Stimulated activated CD8-positive, alpha-beta memory T cell treated with anti-CD3 and anti-CD28 coated beads, Interleukin-2, amount 100 ng/mL, for 48 hours (primary cell): ENCODE measurements around the gene CDK5R1.

Source experiments
- DNase-seq, 2 donors: peaks; one replicate each; pipeline ENCODE4 v3.0.0-alpha.2; 2020; ENCODE audit warnings: low read depth in 2 of 2

The CDK5R1 gene

DNA sequence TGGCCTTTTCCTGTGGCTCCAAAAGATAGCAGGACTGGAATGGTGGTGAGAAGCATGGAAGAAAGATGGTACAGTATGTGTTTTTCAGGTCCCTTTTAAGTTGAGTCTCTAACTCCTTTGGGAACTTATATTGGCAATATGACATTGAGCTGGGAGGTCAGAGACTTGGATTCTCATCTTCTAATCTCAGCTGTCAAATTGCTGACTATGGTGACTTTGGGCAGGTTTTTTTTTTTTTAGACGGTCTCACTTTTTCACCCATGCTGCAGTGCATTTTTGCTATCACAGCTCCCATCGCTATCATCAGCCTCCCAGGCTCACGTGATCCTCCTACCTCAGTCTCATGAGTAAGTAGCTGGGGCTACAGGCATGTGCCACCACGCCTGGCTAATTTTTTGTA, 15.1 kb upstream of the CDK5R1 start:
- no peak for DNase-seq

DNA sequence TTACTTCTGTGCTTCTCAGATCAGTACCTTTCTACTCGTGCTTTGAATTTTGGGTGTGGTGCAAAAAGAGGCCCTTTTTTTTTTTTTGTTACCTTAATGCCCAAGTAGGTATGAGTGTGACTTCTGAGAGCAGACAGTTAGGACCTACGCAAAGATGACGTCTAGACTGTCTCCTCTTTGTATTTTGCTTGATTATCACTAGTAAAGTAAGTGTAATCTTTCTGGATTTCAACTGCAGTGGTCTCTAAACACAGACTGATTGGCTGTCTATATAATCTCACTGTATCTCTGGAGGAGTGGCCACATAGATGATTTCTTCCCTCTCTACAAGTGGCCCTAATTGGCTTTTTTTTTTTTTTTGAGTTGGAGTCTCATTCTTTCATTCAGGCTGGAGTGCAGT, 11.5 kb upstream of the CDK5R1 start:
- DNase-seq: no peak

DNA sequence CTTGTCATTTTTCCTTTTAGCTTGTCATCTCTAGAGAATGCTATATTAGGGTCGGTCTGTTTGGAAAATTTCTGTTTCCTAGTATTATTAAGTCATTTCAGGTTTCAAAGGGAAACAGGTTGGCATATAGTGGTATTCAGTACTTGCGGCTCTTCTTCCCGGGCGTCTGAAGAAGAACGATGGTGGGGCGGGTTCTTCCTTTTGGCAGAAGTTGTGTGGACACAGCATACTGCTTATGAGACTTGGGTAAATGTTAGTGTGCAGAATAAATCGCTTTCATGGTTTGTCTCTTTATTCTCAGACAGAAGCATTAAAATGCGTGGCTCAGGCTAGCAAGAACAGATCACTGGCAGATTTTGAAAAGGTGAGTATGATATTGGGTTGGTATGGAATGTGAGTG, 9.6 kb upstream of the CDK5R1 start:
- no peak for DNase-seq

DNA sequence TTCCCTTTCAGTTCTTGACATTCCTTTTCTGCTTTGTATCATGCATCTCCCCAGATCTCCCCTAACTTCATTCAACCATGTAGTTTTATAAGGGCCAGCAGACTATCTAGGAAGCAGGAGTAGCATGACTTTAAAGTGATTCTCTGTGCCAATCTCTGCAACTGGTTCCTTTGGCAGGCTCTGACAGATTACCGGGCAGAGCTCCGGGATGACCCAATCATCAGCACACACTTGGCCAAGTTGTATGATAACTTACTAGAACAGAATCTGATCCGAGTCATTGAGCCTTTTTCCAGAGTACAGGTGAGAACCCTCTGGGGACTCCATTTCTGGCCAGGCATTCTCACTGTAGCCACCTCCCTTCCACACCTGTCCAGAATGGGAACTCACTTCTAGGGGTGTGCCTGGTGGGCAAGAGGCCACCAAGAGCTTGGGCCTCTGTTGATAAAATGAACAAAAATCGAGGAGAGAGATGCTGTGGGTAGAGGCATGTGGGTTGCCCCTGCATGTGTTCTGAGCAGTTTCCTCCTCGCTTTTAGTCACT, 7.6 kb upstream of the CDK5R1 start:
- DNase-seq: no peak

DNA sequence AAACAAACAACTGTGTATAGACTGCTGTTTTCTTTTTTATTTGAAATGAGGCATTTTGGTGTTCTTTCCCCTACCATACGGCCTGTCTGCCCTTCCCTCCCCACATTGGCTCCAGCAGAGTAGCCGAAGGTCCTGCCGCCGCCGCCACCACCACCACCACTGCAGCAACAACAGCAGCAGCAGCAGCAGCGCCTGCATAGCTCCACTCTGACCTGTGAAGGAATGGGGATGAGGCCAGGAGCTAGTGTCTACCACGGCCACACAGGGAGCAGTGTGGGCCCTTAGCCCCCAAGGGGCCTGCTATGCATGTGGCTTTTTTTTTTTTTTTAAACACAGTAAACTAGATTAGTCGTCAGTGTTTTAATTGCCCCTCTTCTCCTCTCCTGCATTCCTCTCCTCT, 5.6 kb upstream of the CDK5R1 start:
- no peak for DNase-seq

DNA sequence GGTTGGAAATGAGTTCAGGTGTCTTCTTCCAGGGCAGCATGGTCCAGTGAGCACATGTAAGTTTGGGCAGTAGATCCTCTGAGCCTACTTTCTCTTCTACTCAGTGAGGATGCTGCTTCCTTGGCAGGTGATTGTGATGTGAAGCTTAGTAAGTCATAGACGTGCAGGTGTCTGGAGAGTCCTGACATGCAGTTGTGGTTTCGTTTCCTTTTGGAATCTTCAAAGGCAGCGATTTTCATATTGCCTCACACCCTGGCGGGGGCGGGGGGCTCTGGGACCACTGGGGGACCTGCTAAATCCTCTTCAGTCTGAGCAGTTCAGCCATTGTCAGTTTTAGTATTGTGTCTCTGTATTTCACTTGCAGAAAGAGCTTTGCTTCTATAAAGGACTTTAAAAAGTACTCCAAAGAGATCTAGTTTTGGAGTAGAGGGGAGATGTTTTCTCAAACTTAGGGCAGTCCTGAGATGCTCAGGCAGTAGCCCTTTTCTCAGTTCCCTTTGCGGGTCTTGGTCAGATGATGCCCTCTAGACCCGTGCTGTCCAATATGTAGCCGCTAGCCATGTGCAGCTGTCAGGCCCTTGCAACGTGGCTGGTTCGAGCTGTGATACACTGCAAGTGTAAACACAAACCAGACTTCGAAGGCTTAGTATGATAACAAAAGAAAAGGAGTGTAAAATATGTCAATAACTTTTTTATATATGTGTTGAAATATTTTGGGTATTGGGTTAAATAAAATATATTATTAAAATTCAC, 4.0 kb upstream of the CDK5R1 start:
- no peak for DNase-seq

DNA sequence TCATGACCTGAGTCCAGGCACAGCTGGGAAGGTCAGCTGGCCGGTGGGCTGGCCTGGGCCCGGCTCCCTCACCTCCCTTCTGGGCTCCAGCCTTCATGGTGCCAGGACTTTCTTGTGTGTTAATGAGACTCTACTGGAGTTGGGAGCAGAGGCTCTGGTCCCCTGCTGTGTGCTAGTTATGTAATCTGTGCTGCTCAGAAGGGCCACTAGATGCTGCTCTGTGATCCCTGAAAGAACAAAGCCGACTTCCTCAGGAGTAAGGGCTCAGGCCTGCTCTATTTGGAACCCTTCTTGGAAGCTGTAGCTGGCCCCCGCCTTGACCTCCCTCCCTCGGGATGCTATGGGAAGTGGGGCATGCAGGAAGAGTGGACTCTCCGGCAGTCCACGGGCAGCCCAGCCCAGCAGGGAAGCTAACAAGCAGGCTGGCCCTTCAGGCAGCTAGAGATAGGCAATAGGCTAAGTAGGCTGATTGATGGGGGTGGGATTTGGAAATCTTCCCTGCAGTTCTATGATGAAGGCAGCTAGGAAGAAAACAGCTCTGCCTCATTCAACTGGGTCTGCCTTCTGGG, 3.3 kb upstream of the CDK5R1 start:
- DNase-seq: no peak

DNA sequence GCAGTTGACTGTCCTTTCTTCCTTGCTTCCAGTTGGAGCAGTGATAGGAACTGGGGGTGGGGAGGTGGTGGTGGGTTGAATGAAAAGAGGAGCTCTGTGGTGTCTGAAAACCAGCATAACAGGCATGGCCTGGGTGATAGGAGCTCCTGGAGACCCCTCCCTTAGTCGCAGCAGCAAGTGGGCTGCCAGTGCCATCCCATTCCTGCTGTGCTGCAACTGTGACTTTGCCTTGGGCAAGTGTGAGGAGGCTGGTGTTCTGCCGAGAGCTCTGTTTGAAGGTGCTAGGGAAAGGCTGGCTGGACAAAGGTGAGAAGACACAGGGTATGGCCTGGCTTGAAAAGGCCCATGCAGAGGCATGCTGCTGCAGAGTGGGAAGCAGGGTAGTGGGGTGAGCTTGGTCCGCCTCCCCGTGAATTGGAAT, 2.7 kb upstream of the CDK5R1 start:
- no peak for DNase-seq

DNA sequence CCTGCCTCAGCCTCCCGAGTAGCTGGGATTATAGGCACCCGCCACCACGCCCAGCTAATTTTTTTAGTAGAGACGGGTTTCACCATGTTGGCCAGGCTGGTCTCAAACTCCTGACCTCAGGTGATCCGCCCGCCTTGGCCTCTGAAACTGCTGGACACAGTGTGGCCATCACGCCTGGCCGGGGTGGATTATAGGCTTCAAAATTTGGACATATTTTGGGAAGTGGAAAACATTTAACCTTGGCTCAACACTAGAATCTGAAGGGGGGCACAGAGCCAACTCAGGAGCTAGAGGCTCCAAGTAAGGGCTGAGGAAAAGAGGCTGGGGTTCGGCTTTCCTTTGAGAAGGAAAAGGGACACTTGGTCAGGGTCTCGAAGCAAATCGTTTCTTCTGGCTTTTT, 2.2 kb upstream of the CDK5R1 start:
- DNase-seq: no peak

DNA sequence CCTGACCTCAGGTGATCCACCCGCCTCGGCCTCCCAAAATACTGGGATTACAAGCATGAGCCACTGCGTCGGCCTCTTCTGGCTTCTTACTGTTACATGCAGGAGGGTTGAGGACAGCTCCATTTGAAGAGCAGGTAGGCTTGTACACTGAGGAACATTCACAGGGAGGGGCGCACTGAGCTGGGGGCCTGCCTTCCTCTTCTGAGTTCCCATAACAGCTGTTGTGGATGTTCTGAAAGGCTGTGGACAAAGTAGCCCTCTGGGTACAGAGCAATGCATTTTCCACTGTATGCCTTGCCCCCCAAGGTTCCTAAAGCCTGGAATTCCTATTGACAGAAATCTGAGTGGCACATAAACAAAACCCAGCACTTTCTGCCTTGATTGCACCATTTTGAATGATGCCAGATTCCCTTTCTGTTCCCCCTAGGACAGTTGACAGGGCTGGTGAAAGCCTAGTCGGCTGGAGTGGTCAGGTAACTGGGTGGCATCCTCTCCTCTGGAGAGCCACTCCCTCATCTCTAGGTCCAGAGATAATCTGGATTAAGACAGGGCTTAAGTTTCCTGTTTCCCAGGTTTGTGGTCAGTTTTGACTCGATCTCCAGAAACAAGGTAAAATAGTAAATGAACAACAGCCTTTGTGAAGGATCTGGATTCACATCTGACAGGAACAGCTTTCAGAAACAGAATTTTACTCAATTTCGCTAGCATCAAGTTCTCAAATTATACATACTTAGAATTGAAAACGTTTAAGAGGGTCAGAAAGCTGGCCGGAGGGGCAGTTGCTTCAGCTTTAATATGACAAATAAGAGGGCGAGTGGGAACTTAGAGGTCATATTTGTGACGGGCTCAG, 1.3 kb upstream of the CDK5R1 start:
- no peak for DNase-seq

DNA sequence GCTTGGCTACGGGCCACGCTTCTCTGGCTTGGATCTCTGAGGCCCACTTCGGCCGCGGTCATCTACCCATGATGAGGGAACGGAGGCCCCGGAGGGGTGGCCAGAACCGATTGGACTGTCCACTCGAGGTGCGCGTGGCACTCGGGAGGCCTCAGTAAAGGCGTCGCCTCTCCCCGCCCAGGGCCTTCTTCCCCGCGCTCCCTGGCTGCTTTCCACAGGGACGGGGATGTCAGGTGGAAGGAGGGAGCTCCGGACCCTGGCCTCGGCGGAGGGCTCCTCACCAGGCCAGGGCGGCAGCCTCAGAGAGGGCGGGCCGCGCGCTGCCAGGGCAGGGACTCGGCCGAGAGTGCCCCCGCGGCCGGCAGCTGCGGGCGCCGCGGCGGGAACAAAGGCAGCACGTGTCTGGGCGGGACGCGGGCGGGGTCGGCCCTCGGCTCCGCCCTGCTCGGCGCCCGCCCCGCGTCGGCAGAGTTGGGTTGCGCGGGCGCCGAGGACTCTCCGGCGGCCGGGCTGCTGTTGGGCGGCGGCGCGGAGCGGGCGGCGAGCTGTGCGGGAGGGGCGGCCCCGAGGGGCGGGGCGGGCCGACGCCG, 587 bp upstream of the CDK5R1 start:
- DNase-seq: peak; percentile 50 to 55

DNA sequence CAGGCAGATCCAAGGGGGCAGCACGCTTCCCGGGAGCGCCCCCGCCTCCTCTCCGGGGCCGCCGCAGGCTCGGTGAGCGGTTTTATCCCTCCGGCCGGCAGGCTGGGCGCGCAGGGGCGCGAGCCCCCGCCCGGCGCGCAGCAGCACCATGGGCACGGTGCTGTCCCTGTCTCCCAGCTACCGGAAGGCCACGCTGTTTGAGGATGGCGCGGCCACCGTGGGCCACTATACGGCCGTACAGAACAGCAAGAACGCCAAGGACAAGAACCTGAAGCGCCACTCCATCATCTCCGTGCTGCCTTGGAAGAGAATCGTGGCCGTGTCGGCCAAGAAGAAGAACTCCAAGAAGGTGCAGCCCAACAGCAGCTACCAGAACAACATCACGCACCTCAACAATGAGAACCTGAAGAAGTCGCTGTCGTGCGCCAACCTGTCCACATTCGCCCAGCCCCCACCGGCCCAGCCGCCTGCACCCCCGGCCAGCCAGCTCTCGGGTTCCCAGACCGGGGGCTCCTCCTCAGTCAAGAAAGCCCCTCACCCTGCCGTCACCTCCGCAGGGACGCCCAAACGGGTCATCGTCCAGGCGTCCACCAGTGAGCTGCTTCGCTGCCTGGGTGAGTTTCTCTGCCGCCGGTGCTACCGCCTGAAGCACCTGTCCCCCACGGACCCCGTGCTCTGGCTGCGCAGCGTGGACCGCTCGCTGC, 832 bp downstream of the CDK5R1 start:
- DNase-seq: peak in 1 of 2 donors; percentile 19

DNA sequence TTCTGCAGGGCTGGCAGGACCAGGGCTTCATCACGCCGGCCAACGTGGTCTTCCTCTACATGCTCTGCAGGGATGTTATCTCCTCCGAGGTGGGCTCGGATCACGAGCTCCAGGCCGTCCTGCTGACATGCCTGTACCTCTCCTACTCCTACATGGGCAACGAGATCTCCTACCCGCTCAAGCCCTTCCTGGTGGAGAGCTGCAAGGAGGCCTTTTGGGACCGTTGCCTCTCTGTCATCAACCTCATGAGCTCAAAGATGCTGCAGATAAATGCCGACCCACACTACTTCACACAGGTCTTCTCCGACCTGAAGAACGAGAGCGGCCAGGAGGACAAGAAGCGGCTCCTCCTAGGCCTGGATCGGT, 1.4 kb downstream of the CDK5R1 start:
- DNase-seq: no peak

DNA sequence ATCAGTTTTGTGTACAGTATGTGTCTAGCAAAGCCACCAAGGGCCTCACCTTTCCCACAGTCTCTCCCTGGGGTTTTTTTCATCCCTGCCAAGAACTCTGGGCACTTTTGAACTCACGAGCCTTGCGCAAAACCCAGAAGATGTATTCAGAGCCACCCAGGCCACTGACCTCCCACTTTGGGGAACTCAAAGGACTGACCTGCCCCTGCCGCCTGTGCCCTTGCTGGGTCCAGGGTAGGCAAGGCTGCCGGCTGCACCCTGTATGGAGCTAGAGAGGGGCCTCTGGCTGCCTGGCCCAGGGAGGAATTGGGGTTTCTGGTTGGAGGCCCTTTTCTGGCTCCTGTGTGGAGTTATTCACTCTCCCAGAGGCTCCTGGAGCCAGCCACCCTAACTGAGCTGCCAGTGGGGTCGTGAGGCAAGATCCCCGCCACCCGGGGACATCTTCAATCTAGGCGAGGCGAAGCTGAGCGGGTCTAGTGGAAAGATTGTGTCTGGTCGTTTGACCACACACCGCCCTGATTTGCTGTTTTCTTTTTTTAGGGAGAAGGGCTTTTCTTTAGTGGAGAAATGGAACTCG, 1.9 kb downstream of the CDK5R1 start:
- DNase-seq: no peak

DNA sequence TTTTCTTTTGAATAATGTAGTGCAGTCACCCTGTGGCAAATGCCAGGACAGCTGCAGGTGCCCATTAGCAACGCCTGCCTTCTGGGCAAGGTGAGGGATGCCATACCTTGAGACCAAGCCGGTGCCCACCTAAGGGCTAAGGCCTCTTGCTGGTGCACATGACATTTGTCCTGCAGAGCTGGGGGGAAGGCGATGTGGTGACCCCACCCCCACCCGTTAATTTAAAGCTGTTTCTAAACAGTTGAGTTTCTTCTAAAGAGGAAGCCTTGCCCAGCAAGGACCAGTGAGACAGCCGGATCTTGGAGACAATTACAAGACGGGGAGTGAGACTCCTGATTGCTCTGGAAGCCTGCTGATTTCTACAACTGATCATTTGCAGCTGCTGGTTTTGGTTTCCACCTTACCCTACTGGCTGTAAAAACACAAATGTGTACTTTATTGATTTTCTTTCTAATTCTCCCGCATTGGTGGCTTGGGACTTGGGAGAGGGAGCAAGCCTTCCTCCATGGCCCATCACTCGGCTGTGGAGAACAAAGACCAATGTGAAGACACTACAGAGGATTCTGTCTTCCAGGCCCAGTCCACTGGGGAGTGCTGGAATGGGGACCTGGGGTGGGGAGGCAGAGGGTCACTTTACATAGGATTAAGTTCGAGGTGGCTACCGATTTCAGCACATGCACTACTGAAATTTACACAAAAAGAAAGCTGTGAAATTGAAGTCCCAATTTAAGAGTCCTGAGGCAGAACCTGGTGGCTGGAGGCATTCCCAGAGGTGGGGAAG, 2.7 kb downstream of the CDK5R1 start:
- DNase-seq: no peak

DNA sequence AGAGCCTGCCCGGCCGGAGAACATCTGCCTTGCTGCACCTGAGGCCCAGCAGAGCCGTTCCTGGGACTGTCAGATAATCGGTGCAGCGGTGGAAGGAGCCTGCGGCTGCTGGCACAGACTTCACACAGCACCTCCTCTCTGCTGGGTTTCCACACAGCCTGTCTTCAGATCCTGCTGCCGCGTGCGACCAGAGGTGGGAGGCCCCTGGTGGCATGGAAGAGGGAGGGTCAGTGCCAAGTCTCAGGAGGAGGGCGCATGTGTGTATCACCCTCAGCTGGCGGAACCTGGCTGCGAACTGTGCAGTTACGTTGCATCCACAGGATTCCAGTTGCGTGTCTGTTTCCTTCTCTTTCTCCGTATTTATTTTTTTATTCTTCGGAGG, 3.3 kb downstream of the CDK5R1 start:
- no peak for DNase-seq

DNA sequence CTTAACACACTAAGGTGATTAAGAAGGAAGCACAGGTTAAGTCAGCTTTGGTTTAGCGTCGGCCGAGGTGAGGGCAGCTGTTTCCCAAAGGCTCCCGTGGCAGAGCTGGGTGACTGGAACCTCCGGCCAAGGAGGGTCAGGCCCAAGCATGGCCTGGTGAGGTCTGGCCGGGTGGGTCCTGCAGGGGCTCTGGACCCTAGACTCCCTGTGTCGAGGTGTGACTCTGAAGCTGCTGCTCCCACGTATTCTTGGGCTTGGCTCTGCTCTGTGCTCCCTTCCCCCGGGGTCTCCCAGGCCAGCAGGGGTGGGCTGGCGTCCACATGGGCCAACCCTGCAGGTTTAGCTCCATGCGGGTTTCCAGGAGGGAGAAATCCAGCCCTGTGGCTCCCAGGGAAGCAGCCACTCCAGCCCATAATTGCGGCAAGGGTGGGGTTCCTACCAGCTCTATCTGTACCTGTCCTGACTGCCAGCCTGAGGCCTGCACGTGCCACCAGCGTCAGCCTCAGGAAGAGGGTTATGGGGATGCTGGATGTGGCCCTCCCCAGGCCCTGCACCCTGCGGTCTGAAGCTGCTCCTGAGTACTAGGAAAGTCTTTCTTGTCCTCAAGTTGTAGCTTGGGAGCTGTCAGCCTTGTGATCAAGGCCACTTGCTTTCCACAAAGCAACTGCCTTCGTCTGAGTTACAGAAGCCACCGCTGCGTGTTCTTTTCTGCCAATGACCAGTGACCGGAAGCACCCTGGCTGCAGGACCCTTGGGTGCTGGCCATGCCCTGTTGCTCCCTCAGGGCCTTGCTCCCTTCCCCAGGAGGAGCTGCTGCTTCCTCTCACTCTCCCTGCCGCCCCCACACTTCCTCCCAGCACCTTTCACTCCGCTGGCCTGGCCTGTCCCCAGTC, 4.8 kb downstream of the CDK5R1 start:
- no peak for DNase-seq

DNA sequence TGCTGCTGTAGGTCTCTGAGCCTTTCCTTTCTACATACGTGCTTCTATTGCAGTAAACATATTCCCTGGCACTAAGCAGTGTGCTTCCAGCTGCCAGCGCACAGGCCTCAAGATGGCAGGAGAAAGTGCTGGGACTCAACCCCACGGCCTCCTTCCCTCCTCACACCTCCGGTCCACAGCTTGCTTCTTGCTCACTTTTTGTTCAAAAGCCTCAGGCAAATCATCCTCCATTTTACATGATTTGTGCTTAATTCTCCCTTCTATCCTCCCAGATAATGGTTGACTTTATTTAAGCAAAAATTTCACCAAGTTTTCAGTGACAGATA, 5.4 kb downstream of the CDK5R1 start:
- no peak for DNase-seq

DNA sequence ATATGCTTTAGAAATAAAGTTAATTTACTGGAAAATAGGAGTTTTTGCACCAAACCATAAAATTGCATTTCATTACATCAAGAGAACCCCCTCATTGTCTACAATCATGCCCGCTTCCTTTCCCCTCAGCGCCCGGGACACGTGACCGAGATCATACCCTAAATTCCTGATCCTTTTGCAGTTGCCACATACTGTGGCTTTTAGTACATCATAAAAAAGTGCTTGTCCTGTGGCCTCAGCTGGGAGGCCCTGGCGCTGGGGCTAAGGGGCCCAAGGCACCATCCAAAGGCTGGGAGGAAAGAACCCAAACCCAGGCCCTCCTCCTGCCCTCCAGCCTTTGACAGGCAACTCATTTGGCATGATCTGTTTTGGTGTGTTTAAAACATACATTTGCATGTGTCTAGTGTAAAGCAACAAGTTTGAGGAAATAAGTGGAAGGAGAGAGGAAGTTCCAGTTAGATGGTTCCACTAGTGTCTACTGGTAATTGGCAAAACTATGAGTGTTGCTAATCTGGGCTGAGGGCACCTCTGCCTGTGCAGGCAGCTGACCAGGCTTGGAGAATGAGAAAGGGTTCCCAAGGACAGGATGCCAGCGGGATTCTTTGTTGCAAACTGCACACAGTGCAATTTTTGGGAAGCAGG, 6.0 kb downstream of the CDK5R1 start:
- no peak for DNase-seq
